ENCODE measurements around the gene FLVCR2.

FLVCR2 gene

GRCh38 chr14:75558440-75558839 lies 20.0 kb upstream of the FLVCR2 start:
- DNase-seq (ENCODE audit: low read depth, low spot score), result no peak

GRCh38 chr14:75559045-75559444 lies 19.4 kb upstream of the FLVCR2 start:
- no peak for DNase-seq (ENCODE audit: low read depth, low spot score)

- DNase-seq (ENCODE audit: low read depth, low spot score), result no peak
Measured at GRCh38 chr14:75559451-75560222, 18.8 kb upstream of the FLVCR2 start.

GRCh38 chr14:75561013-75561432 lies 17.4 kb upstream of the FLVCR2 start:
- DNase-seq (ENCODE audit: low read depth, low spot score), result peak; percentile 82

GRCh38 chr14:75562089-75562488 lies 16.3 kb upstream of the FLVCR2 start:
- no peak for DNase-seq (ENCODE audit: low read depth, low spot score)

- DNase-seq (ENCODE audit: low read depth, low spot score), result no peak
Measured at GRCh38 chr14:75562489-75562888, 15.9 kb upstream of the FLVCR2 start.

- DNase-seq (ENCODE audit: low read depth, low spot score), result no peak
Measured at GRCh38 chr14:75563931-75564330, 14.5 kb upstream of the FLVCR2 start.

GRCh38 chr14:75565056-75565455 lies 13.4 kb upstream of the FLVCR2 start:
- no peak for DNase-seq (ENCODE audit: low read depth, low spot score)

GRCh38 chr14:75566321-75566720 lies 12.1 kb upstream of the FLVCR2 start:
- DNase-seq (ENCODE audit: low read depth, low spot score), result no peak

GRCh38 chr14:75566752-75567151 lies 11.7 kb upstream of the FLVCR2 start:
- no peak for DNase-seq (ENCODE audit: low read depth, low spot score)

- no peak for DNase-seq (ENCODE audit: low read depth, low spot score)
Measured at GRCh38 chr14:75568140-75568539, 10.3 kb upstream of the FLVCR2 start.

- DNase-seq (ENCODE audit: low read depth, low spot score), result no peak
Measured at GRCh38 chr14:75568791-75569190, 9.6 kb upstream of the FLVCR2 start.

- DNase-seq (ENCODE audit: low read depth, low spot score), result no peak
Measured at GRCh38 chr14:75570797-75571196, 7.6 kb upstream of the FLVCR2 start.

GRCh38 chr14:75572104-75572503 lies 6.3 kb upstream of the FLVCR2 start:
- DNase-seq (ENCODE audit: low read depth, low spot score), result no peak

- DNase-seq (ENCODE audit: low read depth, low spot score), result no peak
Measured at GRCh38 chr14:75577090-75577489, 1.3 kb upstream of the FLVCR2 start.

- peak; percentile 80 for DNase-seq (ENCODE audit: low read depth, low spot score)
Measured at GRCh38 chr14:75577729-75578101, 705 bp upstream of the FLVCR2 start.

GRCh38 chr14:75578786-75579337 lies 442 bp downstream of the FLVCR2 start:
- DNase-seq (ENCODE audit: low read depth, low spot score), result no peak

GRCh38 chr14:75579338-75579864 lies 981 bp downstream of the FLVCR2 start:
- no peak for DNase-seq (ENCODE audit: low read depth, low spot score)

GRCh38 chr14:75579882-75580281 lies 1.5 kb downstream of the FLVCR2 start:
- DNase-seq (ENCODE audit: low read depth, low spot score), result no peak

GRCh38 chr14:75587388-75587787 lies 9.0 kb downstream of the FLVCR2 start:
- DNase-seq (ENCODE audit: low read depth, low spot score), result no peak

- DNase-seq (ENCODE audit: low read depth, low spot score), result no peak
Measured at GRCh38 chr14:75589931-75590330, 11.5 kb downstream of the FLVCR2 start.

GRCh38 chr14:75591331-75591946 lies 13.0 kb downstream of the FLVCR2 start:
- DNase-seq (ENCODE audit: low read depth, low spot score), result no peak
